ENCODE measurements around the gene THY1.

The THY1 gene

DNA sequence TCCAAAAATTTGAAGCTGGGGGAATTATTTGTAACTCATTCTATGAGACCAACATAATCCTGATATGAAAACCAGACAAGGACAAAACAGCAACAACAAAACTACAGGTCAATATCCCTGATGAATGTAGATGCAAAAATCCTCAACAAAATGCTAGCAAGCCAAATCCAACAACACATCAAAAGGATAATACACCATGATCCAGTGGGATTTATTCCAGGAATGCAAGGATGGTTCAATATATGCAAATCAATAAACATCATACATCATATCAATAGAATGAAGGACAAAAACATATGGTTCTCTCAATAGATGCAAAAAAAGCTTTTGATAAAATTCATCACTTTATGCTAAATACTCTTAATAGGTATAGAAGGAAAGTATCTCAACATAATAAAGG is 22.1 kb downstream of the THY1 start:
- Histone ChIP-seq H3K9me2 (replicated peaks; ENCODE audit: control insufficient read depth, low read length) (no peaks in the 10 kb centered on the region), H3K27ac (ENCODE audit: low read depth, low read length) (no peak overlapping the region), H3F3A (ENCODE audit: control insufficient read depth, insufficient read depth) (peaks cover 7% of the 10 kb centered on the region), H4K20me1 (ENCODE audit: control insufficient read depth, insufficient read depth, low read depth, low read length) (no peaks in the 10 kb centered on the region), H3K36me3 (ENCODE audit: control insufficient read depth, low read length) (peaks cover 18% of the 10 kb centered on the region), H3K79me2 (ENCODE audit: control insufficient read depth, low read length) (no peaks in the 10 kb centered on the region), H3K4me3 (ENCODE audit: low read length) (no peak overlapping the region), H3K27me3 (ENCODE audit: control insufficient read depth, low read length) (no peaks in the 10 kb centered on the region), H3K4me1 (ENCODE audit: control insufficient read depth, low read length) (peaks cover 17% of the 10 kb centered on the region), H3K9me3 (ENCODE audit: control insufficient read depth, insufficient read depth, low read length) (peaks cover 14% of the 10 kb centered on the region; the same call in 1 of the 2 replicates), H3K4me2 (ENCODE audit: low read length) (no peak overlapping the region)
- TF ChIP-seq EZH2phosphoT487 (IDR thresholded peaks at IDR 0.05; ENCODE audit: borderline replicate concordance, low read length): no peak
- TF ChIP-seq, protein P1, sequence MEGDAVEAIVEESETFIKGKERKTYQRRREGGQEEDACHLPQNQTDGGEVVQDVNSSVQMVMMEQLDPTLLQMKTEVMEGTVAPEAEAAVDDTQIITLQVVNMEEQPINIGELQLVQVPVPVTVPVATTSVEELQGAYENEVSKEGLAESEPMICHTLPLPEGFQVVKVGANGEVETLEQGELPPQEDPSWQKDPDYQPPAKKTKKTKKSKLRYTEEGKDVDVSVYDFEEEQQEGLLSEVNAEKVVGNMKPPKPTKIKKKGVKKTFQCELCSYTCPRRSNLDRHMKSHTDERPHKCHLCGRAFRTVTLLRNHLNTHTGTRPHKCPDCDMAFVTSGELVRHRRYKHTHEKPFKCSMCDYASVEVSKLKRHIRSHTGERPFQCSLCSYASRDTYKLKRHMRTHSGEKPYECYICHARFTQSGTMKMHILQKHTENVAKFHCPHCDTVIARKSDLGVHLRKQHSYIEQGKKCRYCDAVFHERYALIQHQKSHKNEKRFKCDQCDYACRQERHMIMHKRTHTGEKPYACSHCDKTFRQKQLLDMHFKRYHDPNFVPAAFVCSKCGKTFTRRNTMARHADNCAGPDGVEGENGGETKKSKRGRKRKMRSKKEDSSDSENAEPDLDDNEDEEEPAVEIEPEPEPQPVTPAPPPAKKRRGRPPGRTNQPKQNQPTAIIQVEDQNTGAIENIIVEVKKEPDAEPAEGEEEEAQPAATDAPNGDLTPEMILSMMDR (IDR thresholded peaks at IDR 0.05; ENCODE audit: low read depth, low read length, poor library complexity, severe bottlenecking): no peak

DNA sequence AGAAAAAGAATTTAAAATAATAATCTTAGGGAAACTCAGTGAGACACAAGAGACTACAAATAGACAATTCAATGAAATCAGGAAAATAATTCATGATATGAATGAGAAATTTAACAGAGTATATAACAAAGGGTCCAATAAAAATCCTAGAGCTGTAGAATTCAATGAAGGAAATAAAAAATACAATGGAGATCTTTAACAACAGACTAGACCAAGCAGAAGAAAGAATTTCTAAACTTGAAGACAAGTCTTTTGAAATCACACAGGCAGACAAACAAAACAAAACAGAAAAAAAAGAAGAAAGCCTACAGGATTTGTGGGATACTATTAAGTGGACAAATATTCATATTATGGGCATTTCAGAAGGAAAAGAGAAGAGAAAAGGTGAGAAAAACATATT is 25.2 kb downstream of the THY1 start:
- Histone ChIP-seq H3K4me3 (ENCODE audit: low read length) (no peak overlapping the region), H3K36me3 (ENCODE audit: control insufficient read depth, low read length) (peaks cover 18% of the 10 kb centered on the region), H3K27me3 (ENCODE audit: control insufficient read depth, low read length) (no peaks in the 10 kb centered on the region), H3K9me3 (ENCODE audit: control insufficient read depth, insufficient read depth, low read length) (peaks cover 14% of the 10 kb centered on the region; the same call in 1 of the 2 replicates), H3F3A (ENCODE audit: control insufficient read depth, insufficient read depth) (no peaks in the 10 kb centered on the region), H3K27ac (ENCODE audit: low read depth, low read length) (no peak overlapping the region), H3K9me2 (replicated peaks; ENCODE audit: control insufficient read depth, low read length) (no peaks in the 10 kb centered on the region), H3K4me2 (ENCODE audit: low read length) (no peak overlapping the region), H3K4me1 (ENCODE audit: control insufficient read depth, low read length) (peaks cover 20% of the 10 kb centered on the region), H4K20me1 (ENCODE audit: control insufficient read depth, insufficient read depth, low read depth, low read length) (no peaks in the 10 kb centered on the region), H3K79me2 (ENCODE audit: control insufficient read depth, low read length) (no peaks in the 10 kb centered on the region)
- no peak for TF ChIP-seq EZH2phosphoT487 (IDR thresholded peaks at IDR 0.05; ENCODE audit: borderline replicate concordance, low read length)
- TF ChIP-seq, protein P1 (IDR thresholded peaks at IDR 0.05; ENCODE audit: low read depth, low read length, poor library complexity, severe bottlenecking): no peak

DNA sequence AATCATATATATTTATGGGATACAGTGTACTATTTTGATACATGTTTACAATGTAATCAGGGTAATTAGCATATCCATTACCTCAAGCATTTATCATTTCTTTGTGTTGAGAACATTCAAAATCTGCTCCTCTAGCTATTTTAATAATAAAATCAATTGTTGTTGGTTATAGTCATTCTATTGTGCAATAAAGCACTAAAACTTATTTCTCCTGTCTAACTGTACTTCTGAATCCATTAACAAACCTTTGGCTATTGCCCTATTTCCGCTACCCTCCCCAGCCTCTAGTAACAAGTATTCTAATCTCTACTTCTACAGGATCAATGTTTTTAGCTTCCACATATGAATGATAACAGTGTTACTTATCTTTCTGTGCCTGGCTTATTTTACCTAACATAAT is 26.1 kb downstream of the THY1 start:
- H4K20me1 ChIP-seq (ENCODE audit: control insufficient read depth, insufficient read depth, low read depth, low read length): no peaks in the 10 kb centered on the region
- no peaks in the 10 kb centered on the region for H3K27me3 ChIP-seq (ENCODE audit: control insufficient read depth, low read length)
- H3K9me3 ChIP-seq (ENCODE audit: control insufficient read depth, insufficient read depth, low read length): peaks cover 14% of the 10 kb centered on the region; the same call in 1 of the 2 replicates
- H3K9me2 ChIP-seq (replicated peaks; ENCODE audit: control insufficient read depth, low read length): no peaks in the 10 kb centered on the region
- H3K4me1 ChIP-seq (ENCODE audit: control insufficient read depth, low read length): peaks cover 21% of the 10 kb centered on the region
- peaks cover 18% of the 10 kb centered on the region for H3K36me3 ChIP-seq (ENCODE audit: control insufficient read depth, low read length)
- no peaks in the 10 kb centered on the region for H3K79me2 ChIP-seq (ENCODE audit: control insufficient read depth, low read length)
- no peaks in the 10 kb centered on the region for H3F3A ChIP-seq (ENCODE audit: control insufficient read depth, insufficient read depth)
- H3K27ac ChIP-seq (ENCODE audit: low read depth, low read length): no peak overlapping the region
- TF ChIP-seq, protein P1 (IDR thresholded peaks at IDR 0.05; ENCODE audit: low read depth, low read length, poor library complexity, severe bottlenecking): no peak
- no peak for TF ChIP-seq EZH2phosphoT487 (IDR thresholded peaks at IDR 0.05; ENCODE audit: borderline replicate concordance, low read length)
- H3K4me2 ChIP-seq (ENCODE audit: low read length): no peak overlapping the region
- H3K4me3 ChIP-seq (ENCODE audit: low read length): no peak overlapping the region

Measured in DOHH2 (cell line).